Esophagus muscularis mucosa (tissue), 4 donors: Measurements from ENCODE around the gene HSD17B14. TPM values are rescaled to one million over a fixed set of nuclear protein-coding genes. Genes with fewer than 3 reads are reported as not detected.

Experiments used
- DNase-seq: peaks from one replicate; pipeline ENCODE4 v3.0.0-alpha.2; 2017; ENCODE audit errors: extremely low spot score
- H3K27ac ChIP-seq, 4 donors: fragments of 200-600 bp; sonication (generic); replicated peaks in 1 of 4; 1 replicate in 3 of 4; 2 replicates in 1 of 4; pipeline ENCODE4 v1.5.1; 2016 to 2019; ENCODE audit warnings: mild to moderate bottlenecking in 1 of 4
- H3K27me3 ChIP-seq, 4 donors: fragments of 200-600 bp; sonication (generic); one replicate each; pipeline versions ENCODE4 v1.5.1 to v1.6.0; 2016 to 2019
- H3K36me3 ChIP-seq, 4 donors: fragments of 200-600 bp; sonication (generic); one replicate each; pipeline ENCODE4 v1.5.1; 2016 to 2019
- H3K4me1 ChIP-seq, 4 donors: fragments of 200-600 bp; sonication (generic); one replicate each; pipeline ENCODE4 v1.5.1; 2016 to 2019
- H3K4me3 ChIP-seq, 4 donors: fragments of 200-600 bp; sonication (generic); 1 replicate in 2 of 4; 2 replicates in 2 of 4; pipeline ENCODE4 v1.5.1; 2016 to 2019; ENCODE audit warnings: mild to moderate bottlenecking in 4 of 4, moderate library complexity in 1 of 4
- H3K9me3 ChIP-seq, 4 donors: fragments of 200-600 bp; sonication (generic); 1 replicate in 3 of 4; 2 replicates in 1 of 4; pipeline ENCODE4 v1.5.1; 2016 to 2019
- CTCF ChIP-seq, 3 experiments: fragments of 200-600 bp in 2 of 3; fragments of 450-650 bp in 1 of 3; sonication (generic) in 2 of 3; IDR thresholded peaks; one replicate each; pipeline ENCODE4 v1.5.1; 2017 to 2019; ENCODE audit warnings: antibody characterized with exemption in 3 of 3, mild to moderate bottlenecking in 2 of 3, moderate library complexity in 1 of 3
- EP300 ChIP-seq: sonication (generic); formaldehyde crosslinking; IDR thresholded peaks from one replicate; pipeline ENCODE4 v1.6.1; 2017; ENCODE audit warnings: antibody characterized with exemption
- POLR2A ChIP-seq: fragments of 450-650 bp; IDR thresholded peaks from one replicate; pipeline ENCODE4 v1.6.1; 2017; ENCODE audit warnings: antibody characterized with exemption, moderate library complexity, mild to moderate bottlenecking, low read depth
- POLR2AphosphoS5 ChIP-seq, 2 donors: sonication (generic); formaldehyde crosslinking; IDR thresholded peaks; one replicate each; pipeline ENCODE4 v1.6.1; 2017; ENCODE audit warnings: antibody characterized with exemption in 2 of 2
- WGBS: methylation state at CpG from one replicate; pipeline ENCODE4 v1.1.5; 2018; 5-methylcytosine and 5-hydroxymethylcytosine counted together
- intact Hi-C: fragments of 100-400 bp; cut with DNase I; formaldehyde crosslinking; loops from one replicate; pipeline ENCODE4 v1.15.1; 2023
- total RNA-seq, 4 donors: library from RNA; depleted of rRNA; stranded (reverse); fragments of >200 nt; gene quantifications; one replicate each; pipeline versions ENCODE4 v1.1.0 to v1.2.1, GENCODE V29; 2016

Gene HSD17B14
- total RNA-seq, 4 donors from 2014 or later, result 7.1 to 8.9 (median 7.8) TPM

DNA sequence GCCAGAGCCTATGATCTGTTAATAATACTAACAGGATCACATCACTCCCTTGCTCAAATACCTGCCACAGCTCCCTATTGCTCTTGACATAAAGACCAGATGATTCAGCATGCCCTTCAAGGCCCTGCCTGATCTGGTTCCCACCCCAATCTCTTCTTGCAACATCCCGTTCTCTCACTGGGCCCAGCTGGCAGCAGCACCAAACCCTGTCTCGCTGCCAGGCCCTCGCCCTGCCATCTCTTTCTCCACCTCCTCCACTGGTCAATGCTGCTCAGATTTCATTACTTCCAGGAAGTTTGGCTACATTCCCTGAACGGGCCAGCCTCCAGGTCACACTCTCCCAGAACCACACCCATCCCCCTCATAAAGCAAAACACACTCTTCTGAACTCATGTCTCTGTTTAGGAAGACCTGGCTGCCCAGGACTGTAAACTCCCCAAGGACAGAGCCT lies 16.9 kb downstream of the HSD17B14 start:
- intact Hi-C loops, result no loop called here
- 46% methylated on average over 4 of the region's 4 CpGs for WGBS
- H3K4me3 ChIP-seq, result no peak overlapping the region
- peaks cover 0 to 26% (median 14%) of the 10 kb centered on the region in 4 donors for H3K4me1 ChIP-seq
- no peaks in the 10 kb centered on the region for H3K9me3 ChIP-seq
- H3K27me3 ChIP-seq, result no peaks in the 10 kb centered on the region
- H3K27ac ChIP-seq, result peak overlapping the region; percentile 57 to 73 (median 61)
- TF ChIP-seq POLR2AphosphoS5 (IDR thresholded peaks at IDR 0.05) (peak; percentile 72 to 78), POLR2A (no peak), CTCF (IDR thresholded peaks at IDR 0.05) (no peak), EP300 (no peak)
- H3K36me3 ChIP-seq, result no peaks in the 10 kb centered on the region
- peak; percentile 97 for DNase-seq

GRCh38 chr19:48818234-48818820 lies 18.0 kb downstream of the HSD17B14 start:
- no peak for DNase-seq
- no peak overlapping the region for H3K4me3 ChIP-seq
- 86% methylated on average over 7 of the region's 9 CpGs for WGBS
- intact Hi-C loops, result no loop called here
- no peaks in the 10 kb centered on the region for H3K9me3 ChIP-seq
- peaks cover 0 to 26% (median 15%) of the 10 kb centered on the region in 4 donors for H3K4me1 ChIP-seq
- no peaks in the 10 kb centered on the region for H3K27me3 ChIP-seq
- no peaks in the 10 kb centered on the region for H3K36me3 ChIP-seq
- TF ChIP-seq CTCF (IDR thresholded peaks at IDR 0.05), result no peak
- TF ChIP-seq POLR2A, result no peak
- TF ChIP-seq EP300, result no peak
- TF ChIP-seq POLR2AphosphoS5 (IDR thresholded peaks at IDR 0.05), result no peak
- peak overlapping the region in 3 of 4 donors; percentile 57 to 73 (median 62) for H3K27ac ChIP-seq

DNA sequence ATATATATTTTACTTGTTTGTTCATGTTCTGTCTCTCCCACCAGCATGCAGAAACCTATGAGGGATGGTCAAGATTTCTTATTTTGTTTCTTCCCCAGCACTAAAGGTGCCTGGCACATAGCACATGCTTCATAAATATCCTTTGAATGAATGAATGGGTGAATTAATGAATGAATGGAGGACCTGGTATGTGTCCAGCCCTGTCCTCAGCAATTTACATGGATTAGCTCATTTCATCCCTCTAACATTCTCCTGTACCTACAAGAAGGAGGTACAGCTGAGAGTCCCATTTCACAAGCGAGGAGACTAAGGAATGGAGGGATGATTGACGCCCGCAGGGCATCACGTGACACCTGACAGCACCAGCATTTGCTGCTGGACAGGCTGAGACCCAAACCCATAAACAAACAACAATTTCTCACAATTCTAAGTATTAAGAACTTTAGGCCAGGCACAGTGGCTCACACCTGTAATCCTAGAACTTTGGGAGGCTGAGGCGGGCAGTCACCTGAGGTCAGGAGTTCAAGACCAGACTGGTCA lies 18.6 kb downstream of the HSD17B14 start:
- no peaks in the 10 kb centered on the region for H3K36me3 ChIP-seq
- WGBS, result 98% methylated on average over 5 of the region's 5 CpGs
- intact Hi-C loops, result no loop called here
- TF ChIP-seq EP300, result no peak
- no peak for TF ChIP-seq POLR2A
- TF ChIP-seq CTCF (IDR thresholded peaks at IDR 0.05), result no peak
- no peak for TF ChIP-seq POLR2AphosphoS5 (IDR thresholded peaks at IDR 0.05)
- peaks cover 2 to 33% (median 22%) of the 10 kb centered on the region in 4 donors for H3K4me1 ChIP-seq
- H3K27me3 ChIP-seq, result no peaks in the 10 kb centered on the region
- no peak for DNase-seq
- no peak overlapping the region for H3K27ac ChIP-seq
- H3K4me3 ChIP-seq, result no peak overlapping the region
- no peaks in the 10 kb centered on the region for H3K9me3 ChIP-seq

GRCh38 chr19:48815870-48816501 lies 20.3 kb downstream of the HSD17B14 start:
- peaks cover 6 to 46% (median 35%) of the 10 kb centered on the region in 4 donors for H3K4me1 ChIP-seq
- DNase-seq, result no peak
- H3K9me3 ChIP-seq, result no peaks in the 10 kb centered on the region
- no peak overlapping the region for H3K4me3 ChIP-seq
- intact Hi-C loops, result no loop called here
- 67% methylated on average over 14 of the region's 14 CpGs for WGBS
- no peak for TF ChIP-seq EP300
- no peak for TF ChIP-seq POLR2A
- TF ChIP-seq CTCF (IDR thresholded peaks at IDR 0.05), result no peak
- TF ChIP-seq POLR2AphosphoS5 (IDR thresholded peaks at IDR 0.05), result no peak
- H3K36me3 ChIP-seq, result no peaks in the 10 kb centered on the region
- peak overlapping the region in 3 of 4 donors; percentile 20 to 57 (median 23) for H3K27ac ChIP-seq
- no peaks in the 10 kb centered on the region for H3K27me3 ChIP-seq
